ENCODE measurements around the gene STRADA.

DNA sequence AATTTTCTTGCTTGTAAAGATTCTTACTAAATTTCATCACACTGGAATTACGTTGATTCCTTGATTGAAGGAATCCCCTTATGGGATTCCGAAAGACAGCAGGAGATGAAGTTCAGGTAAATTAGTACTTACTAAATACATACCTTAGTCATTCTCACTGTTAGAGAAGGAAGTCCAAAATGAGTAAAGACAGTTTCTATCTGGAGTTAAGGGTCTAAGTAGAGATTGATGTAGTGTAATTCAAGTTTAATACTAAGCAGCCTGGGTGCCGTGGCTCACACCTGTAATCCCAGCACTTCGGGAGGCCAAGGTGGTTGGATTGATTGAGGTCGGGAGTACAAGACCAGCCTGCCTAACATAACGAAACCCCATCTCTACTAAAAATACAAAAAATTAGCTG is 41.9 kb upstream of the STRADA start:
- TF ChIP-seq CTCF (IDR thresholded peaks at IDR 0.05) (no peak), POLR2AphosphoS5 (IDR thresholded peaks at IDR 0.05) (no peak)
